Sigmoid colon (tissue), 3 donors: ENCODE data around the gene TTC5.

Experiments
- POLR2A ChIP-seq, 2 donors: fragments of 450-650 bp; IDR thresholded peaks; one replicate each; pipeline ENCODE4 v1.6.1; 2016; ENCODE audit warnings: antibody characterized with exemption in 2 of 2, mild to moderate bottlenecking in 2 of 2, moderate library complexity in 2 of 2
- TF ChIP-seq, protein P1 (sequence below), 4 experiments: fragments of 450-650 bp in 3 of 4; fragments of 200-600 bp in 1 of 4; IDR thresholded peaks; one replicate each; pipeline ENCODE4 v1.5.1; 2016 to 2019; ENCODE audit warnings: antibody characterized with exemption in 4 of 4, mild to moderate bottlenecking in 3 of 4, moderate library complexity in 2 of 4

GRCh38 chr14:20346713-20347112, 41.0 kb upstream of the TTC5 start:
- no peak for TF ChIP-seq POLR2A (IDR thresholded peaks at IDR 0.05)
- TF ChIP-seq, protein P1, sequence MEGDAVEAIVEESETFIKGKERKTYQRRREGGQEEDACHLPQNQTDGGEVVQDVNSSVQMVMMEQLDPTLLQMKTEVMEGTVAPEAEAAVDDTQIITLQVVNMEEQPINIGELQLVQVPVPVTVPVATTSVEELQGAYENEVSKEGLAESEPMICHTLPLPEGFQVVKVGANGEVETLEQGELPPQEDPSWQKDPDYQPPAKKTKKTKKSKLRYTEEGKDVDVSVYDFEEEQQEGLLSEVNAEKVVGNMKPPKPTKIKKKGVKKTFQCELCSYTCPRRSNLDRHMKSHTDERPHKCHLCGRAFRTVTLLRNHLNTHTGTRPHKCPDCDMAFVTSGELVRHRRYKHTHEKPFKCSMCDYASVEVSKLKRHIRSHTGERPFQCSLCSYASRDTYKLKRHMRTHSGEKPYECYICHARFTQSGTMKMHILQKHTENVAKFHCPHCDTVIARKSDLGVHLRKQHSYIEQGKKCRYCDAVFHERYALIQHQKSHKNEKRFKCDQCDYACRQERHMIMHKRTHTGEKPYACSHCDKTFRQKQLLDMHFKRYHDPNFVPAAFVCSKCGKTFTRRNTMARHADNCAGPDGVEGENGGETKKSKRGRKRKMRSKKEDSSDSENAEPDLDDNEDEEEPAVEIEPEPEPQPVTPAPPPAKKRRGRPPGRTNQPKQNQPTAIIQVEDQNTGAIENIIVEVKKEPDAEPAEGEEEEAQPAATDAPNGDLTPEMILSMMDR (IDR thresholded peaks at IDR 0.05), result no peak
